GM15510 (cell line): ENCODE data around the gene PNPLA6.

Experiments
- POLR2A ChIP-seq: IDR thresholded peaks from 3 replicates; pipeline ENCODE4 v1.6.1; 2011; ENCODE audit warnings: borderline replicate concordance; ENCODE audit not compliant: insufficient read length; ENCODE audit errors: extremely low read depth

Gene PNPLA6

GRCh38 chr19:7539827-7540425, 4.4 kb downstream of the PNPLA6 start:
- TF ChIP-seq POLR2A, result no peak

GRCh38 chr19:7540761-7541474, 5.4 kb downstream of the PNPLA6 start:
- no peak for TF ChIP-seq POLR2A

GRCh38 chr19:7541475-7541824, 5.9 kb downstream of the PNPLA6 start:
- TF ChIP-seq POLR2A, result no peak

- no peak for TF ChIP-seq POLR2A
These were observed 6.4 kb downstream of the PNPLA6 start for GRCh38 chr19:7541828-7542443.

DNA sequence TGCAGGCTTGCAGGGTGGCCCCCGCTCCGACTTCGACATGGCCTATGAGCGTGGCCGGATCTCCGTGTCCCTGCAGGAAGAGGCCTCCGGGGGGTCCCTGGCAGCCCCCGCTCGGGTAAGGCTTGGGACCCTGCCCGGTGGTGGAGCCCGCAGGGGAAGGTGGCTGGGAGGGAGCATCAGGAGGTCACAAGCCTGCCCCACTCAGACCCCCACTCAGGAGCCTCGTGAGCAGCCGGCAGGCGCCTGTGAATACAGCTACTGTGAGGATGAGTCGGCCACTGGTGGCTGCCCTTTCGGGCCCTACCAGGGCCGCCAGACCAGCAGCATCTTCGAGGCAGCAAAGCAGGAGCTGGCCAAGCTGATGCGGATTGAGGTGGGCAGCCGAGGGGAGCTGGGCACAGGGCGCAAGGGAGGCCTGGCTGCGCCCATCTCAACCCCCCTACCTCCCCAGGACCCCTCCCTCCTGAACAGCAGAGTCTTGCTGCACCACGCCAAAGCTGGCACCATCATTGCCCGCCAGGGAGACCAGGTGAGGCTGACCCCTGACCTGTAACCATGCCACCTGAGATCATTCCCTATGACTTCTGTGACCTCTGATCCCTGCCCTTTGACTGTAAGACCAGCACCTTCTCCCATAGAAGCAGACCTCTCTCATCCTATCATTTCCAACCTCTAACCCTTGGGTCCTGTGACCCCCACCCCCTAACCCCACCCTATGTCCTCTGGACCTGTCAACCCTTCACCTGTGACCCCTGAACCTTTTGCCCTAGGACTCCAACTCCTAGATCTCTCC, 7.2 kb downstream of the PNPLA6 start:
- TF ChIP-seq POLR2A, result no peak

DNA sequence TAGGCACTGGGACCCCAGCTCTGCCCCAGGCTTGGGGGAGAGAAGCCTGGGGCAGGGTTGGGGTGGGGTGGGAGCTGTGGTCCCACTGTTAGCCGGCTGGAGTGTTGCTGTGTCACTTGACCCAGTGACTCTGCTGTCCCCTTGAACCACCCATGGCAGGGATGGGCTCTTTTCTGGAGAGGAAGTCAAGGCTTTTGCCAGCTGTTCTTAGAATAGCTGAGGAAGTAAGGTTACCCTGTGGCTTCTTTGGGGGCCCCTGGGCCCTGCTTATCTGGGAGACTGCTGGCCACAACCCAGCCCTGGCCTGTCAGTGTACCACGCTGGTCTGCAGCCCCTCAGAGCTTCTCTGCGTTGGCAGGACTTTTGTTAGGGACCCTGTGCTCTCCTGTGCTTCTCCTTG, 9.1 kb downstream of the PNPLA6 start:
- no peak for TF ChIP-seq POLR2A

- TF ChIP-seq POLR2A, result no peak
These were observed 9.8 kb downstream of the PNPLA6 start for GRCh38 chr19:7545300-7545699.

DNA sequence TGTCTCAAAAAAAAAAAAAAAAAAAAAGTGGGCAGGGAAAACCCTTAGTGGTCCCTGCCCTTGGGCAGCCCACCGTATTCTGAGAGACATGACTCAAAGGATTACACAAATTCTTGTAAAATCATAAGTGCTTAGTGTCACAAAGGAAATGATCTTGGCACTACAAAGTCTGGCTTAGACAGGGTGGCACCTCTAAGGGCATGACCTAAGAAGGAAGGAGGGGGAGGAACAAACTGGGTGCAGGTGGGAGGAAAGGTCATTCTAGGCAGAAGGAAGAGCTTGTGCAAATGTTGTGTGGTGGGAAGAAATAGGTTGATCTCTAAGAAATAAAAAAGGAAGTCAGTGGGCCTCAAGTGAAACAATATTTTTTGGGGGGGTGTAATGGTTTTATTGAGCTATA, 10.4 kb downstream of the PNPLA6 start:
- no peak for TF ChIP-seq POLR2A

- no peak for TF ChIP-seq POLR2A
These were observed 11.6 kb downstream of the PNPLA6 start for GRCh38 chr19:7547159-7547558.

GRCh38 chr19:7549429-7550148, 14.1 kb downstream of the PNPLA6 start:
- no peak for TF ChIP-seq POLR2A

GRCh38 chr19:7550169-7550770, 14.8 kb downstream of the PNPLA6 start:
- TF ChIP-seq POLR2A, result no peak

DNA sequence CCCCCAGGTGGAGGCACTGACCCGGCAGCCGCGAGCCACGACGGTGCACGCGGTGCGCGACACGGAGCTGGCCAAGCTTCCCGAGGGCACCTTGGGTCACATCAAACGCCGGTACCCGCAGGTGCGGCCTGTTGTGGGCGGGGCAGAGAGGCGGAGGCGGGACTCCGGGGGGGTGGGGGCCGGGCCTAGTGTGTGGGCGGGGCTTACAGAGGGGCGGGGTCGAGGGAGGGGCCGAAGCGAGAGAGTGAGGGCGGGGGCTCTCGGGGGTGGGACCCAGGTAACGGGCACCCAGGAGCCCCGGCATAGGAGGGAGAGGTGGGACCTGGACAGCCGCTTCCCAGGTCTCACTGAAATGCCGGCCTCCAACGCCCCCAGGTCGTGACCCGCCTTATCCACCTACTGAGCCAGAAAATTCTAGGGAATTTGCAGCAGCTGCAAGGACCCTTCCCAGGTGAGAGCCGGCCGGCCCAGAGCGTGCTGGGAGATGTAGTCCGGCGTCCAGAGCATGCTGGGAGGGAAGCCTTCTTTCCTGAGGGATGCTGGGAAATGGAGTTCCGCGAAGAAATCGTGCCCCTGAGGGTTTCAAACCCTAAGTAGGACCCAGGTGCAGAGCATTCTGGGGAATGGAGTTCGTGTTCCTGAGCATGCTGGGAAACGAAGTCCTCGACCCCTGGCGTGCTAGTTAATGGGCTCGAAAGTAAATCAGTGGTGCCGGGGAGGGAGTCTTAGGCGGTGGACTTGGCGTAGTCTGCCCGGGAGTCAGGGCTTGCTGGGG, 15.7 kb downstream of the PNPLA6 start:
- TF ChIP-seq POLR2A, result no peak

DNA sequence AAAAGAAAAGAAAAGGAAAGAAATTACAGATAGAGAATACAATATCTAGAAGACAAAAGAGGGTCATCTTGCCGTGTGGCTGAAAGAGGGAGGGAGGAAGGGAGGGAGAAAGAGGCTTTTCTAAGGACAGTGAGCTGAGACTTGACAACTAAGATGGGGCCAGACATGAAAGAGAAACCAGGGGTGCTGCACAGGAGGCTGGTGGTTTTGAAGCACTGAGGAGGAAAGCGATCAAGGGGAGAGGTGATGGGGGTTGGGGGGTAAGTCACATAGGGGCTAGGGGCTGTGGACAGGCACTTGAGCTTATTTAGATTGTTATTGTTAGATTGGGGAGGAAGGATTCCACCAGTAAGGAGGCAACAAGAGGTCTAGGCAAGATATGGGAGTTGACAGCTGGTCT, 17.3 kb downstream of the PNPLA6 start:
- no peak for TF ChIP-seq POLR2A

- no peak for TF ChIP-seq POLR2A
These were observed 19.0 kb downstream of the PNPLA6 start for GRCh38 chr19:7554565-7554964.
